GM19099 (cell line): ENCODE data around the gene MASP1.

Experiments used
- POLR2A ChIP-seq: IDR thresholded peaks from 3 replicates; pipeline ENCODE4 v1.6.1; 2011; ENCODE audit warnings: low read depth; ENCODE audit not compliant: insufficient read length; ENCODE audit errors: extremely low read depth

The MASP1 gene

DNA sequence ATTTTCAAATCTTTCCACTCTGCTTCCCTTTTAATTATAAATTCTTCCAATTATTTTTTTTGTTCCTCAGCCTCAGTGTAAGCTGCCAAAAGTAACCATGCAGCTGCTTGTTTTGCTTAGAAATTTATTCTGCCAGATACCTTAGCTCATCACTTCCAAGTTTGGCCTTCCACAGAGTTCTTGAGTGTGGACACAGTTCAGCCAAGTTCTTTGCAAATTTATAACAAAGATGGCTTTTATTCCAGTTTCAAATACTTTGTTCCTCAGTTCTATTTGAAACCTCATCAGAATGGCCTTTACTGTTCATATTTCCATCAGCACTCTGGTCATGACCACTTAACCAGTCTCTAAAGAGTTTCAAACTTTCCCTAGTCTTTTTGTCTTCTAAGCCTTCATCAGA, 83.9 kb downstream of the MASP1 start:
- TF ChIP-seq POLR2A: no peak

GRCh38 chr3:187207062-187207461, 84.5 kb downstream of the MASP1 start:
- no peak for TF ChIP-seq POLR2A

GRCh38 chr3:187205683-187206082, 85.9 kb downstream of the MASP1 start:
- TF ChIP-seq POLR2A: no peak

GRCh38 chr3:187198490-187198889, 93.0 kb downstream of the MASP1 start:
- no peak for TF ChIP-seq POLR2A

DNA sequence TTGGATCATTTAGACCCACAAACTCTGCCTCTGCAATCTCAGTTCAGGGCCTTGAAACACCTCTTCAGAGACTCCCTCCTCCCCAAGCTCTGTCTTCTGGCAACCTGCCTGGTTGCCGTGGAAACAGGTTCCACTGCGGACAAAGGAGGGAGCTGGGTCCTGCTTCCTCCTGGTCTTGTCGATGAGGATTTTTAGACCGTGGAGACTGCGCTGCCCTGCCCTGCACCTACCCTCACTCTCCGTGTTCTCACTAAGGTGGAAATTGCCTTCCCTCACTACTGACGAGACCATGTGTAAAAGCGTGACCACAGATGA, 94.2 kb downstream of the MASP1 start, which contains the start of gene RTP1:
RTP1 (plus strand) TSS at position 152 of the 315 bp plus-strand sequence; CDS start at position 182, 30 bp downstream.
- TF ChIP-seq POLR2A: no peak

DNA sequence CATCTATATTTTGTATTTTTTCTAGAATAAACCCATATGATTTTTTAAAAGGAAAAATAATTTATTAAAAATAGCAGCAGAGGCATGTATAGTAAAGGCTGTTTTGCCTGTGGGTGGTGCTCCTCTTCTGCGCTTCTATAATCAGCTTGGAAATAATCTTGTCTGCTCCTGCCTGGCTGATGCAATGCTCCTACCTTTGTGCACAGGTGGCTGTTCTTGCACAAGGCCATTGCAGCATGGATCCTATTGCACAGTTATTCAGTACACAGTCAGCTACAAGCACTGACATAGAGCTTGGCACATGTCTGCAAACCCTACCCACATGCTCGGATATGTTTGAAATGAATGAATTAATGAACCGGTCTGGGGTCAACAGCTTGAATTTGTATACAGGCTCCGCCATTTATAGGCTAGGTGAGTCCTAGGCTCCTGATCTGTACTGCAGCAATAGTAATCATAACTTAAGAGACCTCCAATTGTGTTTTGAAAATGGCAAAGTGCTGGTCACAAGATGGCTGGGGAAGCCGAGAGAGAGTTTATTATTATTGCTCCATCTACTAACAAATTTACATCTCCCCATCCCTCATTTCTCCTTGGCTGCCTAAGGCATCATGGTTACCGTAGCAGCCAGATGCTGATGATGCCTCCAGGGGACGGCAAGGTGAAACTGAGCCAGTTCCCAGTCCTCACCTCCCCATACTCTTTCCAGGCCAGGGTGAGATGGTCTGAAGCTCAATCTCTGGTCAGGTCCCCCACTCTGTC, 94.8 kb downstream of the MASP1 start:
- no peak for TF ChIP-seq POLR2A

DNA sequence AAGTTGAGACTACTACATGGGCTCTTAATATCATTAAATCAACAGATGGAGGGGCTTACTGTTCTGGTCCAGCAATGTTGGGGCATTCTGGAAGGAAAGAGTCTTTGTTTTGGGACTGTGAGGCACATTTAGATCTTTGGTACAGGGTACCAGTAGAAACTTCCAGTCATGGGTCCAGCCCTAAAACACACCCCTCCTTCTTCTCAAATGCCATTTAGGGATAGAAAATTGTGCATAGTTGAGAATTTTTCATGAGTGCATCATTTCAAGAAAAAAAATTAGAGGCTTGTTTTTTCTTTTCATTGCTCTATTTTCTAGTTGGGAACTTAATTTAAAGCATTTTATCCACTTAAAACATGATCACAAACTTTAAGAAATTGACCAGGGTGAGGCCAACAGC, 98.4 kb downstream of the MASP1 start:
- TF ChIP-seq POLR2A: no peak

- no peak for TF ChIP-seq POLR2A
These were observed 100.3 kb downstream of the MASP1 start for GRCh38 chr3:187191271-187191670.

GRCh38 chr3:187188931-187189330, 102.6 kb downstream of the MASP1 start:
- no peak for TF ChIP-seq POLR2A

- TF ChIP-seq POLR2A: no peak
These were observed 104.6 kb downstream of the MASP1 start for GRCh38 chr3:187186801-187187421.

DNA sequence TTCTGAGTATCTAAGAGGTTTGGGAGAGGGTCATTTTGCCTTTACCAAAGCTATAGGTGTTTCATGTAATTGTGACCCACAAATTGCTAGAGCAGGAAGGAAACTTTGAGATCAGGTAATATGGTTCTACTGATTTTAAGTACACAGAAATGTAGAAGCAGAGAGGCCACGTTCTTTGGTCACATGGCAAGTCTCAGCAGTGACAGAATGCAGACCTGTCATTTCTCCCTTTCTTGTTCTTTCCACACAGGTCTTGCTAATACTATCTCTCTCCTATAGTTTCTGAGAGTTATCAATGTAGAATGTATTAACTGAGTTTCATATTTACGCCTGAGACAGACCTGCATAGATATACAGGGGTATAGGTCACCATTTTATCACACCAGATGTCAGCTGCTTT, 105.2 kb downstream of the MASP1 start:
- TF ChIP-seq POLR2A: no peak

DNA sequence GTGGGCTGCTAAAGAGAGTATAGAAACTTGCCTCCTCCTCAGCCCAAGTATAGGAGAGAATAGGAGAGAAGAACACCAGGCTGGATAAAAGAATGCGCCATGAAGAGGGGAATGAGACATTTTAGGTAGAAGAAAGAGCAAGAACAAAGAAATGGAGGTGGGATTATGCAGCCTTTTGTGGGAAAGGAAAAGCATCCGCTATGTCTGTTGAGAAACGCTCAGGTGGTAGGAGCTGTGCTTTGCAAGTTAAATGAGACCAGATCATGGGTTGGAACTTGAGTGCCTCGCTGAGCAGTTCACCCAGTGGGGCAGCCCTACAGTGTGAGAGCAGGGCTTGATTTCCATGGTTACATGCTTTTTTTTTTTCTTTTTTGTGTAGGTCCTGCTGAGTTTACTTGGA, 105.8 kb downstream of the MASP1 start:
- no peak for TF ChIP-seq POLR2A
